ENCODE results near the gene ZNF281.
"Not testable (repeated sequence)": the region's sequence is repeated elsewhere in the genome, so short reads cannot be mapped to it uniquely, and the experiment has no call there.

Gene ZNF281

GRCh38 chr1:200409761-200410565, at the start of gene ZNF281:
ZNF281 (minus strand) TSS chr1:200410036; CDS start chr1:200409705, 331 bp downstream.
- DNase-seq: peak; percentile 79

GRCh38 chr1:200458780-200459179, 48.9 kb upstream of the ZNF281 start:
- DNase-seq: no peak

GRCh38 chr1:200457810-200458209, 48.0 kb upstream of the ZNF281 start:
- no peak for DNase-seq

- DNase-seq: no peak
Measured at GRCh38 chr1:200454425-200454824, 44.6 kb upstream of the ZNF281 start.

GRCh38 chr1:200453553-200453905, 43.7 kb upstream of the ZNF281 start:
- DNase-seq: no peak

- no peak for DNase-seq
Measured at GRCh38 chr1:200452850-200453552, 43.2 kb upstream of the ZNF281 start.

GRCh38 chr1:200448034-200448762, 38.4 kb upstream of the ZNF281 start:
- DNase-seq: no peak

- DNase-seq: no peak
Measured at GRCh38 chr1:200445213-200445612, 35.4 kb upstream of the ZNF281 start.

- DNase-seq: no peak
Measured at GRCh38 chr1:200444478-200444877, 34.6 kb upstream of the ZNF281 start.

- DNase-seq: no peak
Measured at GRCh38 chr1:200443860-200444259, 34.0 kb upstream of the ZNF281 start.

- no peak for DNase-seq
Measured at GRCh38 chr1:200442537-200443156, 32.8 kb upstream of the ZNF281 start.

GRCh38 chr1:200442023-200442422, 32.2 kb upstream of the ZNF281 start:
- DNase-seq: no peak

- no peak for DNase-seq
Measured at GRCh38 chr1:200438911-200439310, 29.1 kb upstream of the ZNF281 start.

- not testable (repeated sequence) for DNase-seq
Measured at GRCh38 chr1:200438413-200438812, 28.6 kb upstream of the ZNF281 start.

- DNase-seq: no peak
Measured at GRCh38 chr1:200437556-200438203, 27.8 kb upstream of the ZNF281 start.

GRCh38 chr1:200437088-200437487, 27.3 kb upstream of the ZNF281 start:
- DNase-seq: no peak

GRCh38 chr1:200436436-200436835, 26.6 kb upstream of the ZNF281 start:
- no peak for DNase-seq

- no peak for DNase-seq
Measured at GRCh38 chr1:200435200-200435780, 25.5 kb upstream of the ZNF281 start.

- DNase-seq: no peak
Measured at GRCh38 chr1:200433586-200433985, 23.8 kb upstream of the ZNF281 start.

- DNase-seq: no peak
Measured at GRCh38 chr1:200432586-200432985, 22.8 kb upstream of the ZNF281 start.

- no peak for DNase-seq
Measured at GRCh38 chr1:200429221-200429751, 19.4 kb upstream of the ZNF281 start.

All from NCI-H2029 treated with DMSO at 0.1 percent for 48 hours (cell line).